Measurements from ENCODE around the gene ACACA.

The ACACA gene

GRCh38 chr17:37388266-37388665, 18.4 kb downstream of the ACACA start:
- ChIA-PET POLR2A (ENCODE audit: low non-redundant PET) (no interaction called here), CTCF (interaction anchor here (0.6 to 1.6 kb wide), 2 partner anchors 13 to 15 kb away, joined by 4 to 8 read pairs; partner anchors contain the start of gene C17orf78)
- no peak for DNase-seq (ENCODE audit: low spot score)
- TF ChIP-seq CTCF (conservative IDR thresholded peaks at IDR 0.05; ENCODE audit: low read depth), result no peak
- H3K27ac ChIP-seq, result no peak overlapping the region

- CTCF ChIA-PET, result interaction anchor here (0.6 kb wide), 1 partner anchor 42 kb away, joined by 4 read pairs; no protein-coding TSS in a partner anchor
- POLR2A ChIA-PET (ENCODE audit: low non-redundant PET), result no interaction called here
- H3K27ac ChIP-seq, result no peak overlapping the region
- TF ChIP-seq CTCF (conservative IDR thresholded peaks at IDR 0.05; ENCODE audit: low read depth), result no peak
- DNase-seq (ENCODE audit: low spot score), result no peak
Measured at GRCh38 chr17:37386462-37386861, 20.2 kb downstream of the ACACA start.

GRCh38 chr17:37385474-37385990, 21.1 kb downstream of the ACACA start:
- ChIA-PET POLR2A (ENCODE audit: low non-redundant PET) (no interaction called here), CTCF (interaction anchor here (0.6 kb wide), 1 partner anchor 1575 kb away, joined by 4 read pairs; no protein-coding TSS in a partner anchor)
- DNase-seq (ENCODE audit: low spot score), result no peak
- no peak overlapping the region for H3K27ac ChIP-seq
- no peak for TF ChIP-seq CTCF (conservative IDR thresholded peaks at IDR 0.05; ENCODE audit: low read depth)

- no peak for TF ChIP-seq CTCF (conservative IDR thresholded peaks at IDR 0.05; ENCODE audit: low read depth)
- CTCF ChIA-PET, result no interaction called here
- POLR2A ChIA-PET (ENCODE audit: low non-redundant PET), result no interaction called here
- no peak overlapping the region for H3K27ac ChIP-seq
- no peak for DNase-seq (ENCODE audit: low spot score)
Measured at GRCh38 chr17:37384560-37385149, 22.0 kb downstream of the ACACA start.

- no peak overlapping the region for H3K27ac ChIP-seq
- no peak for TF ChIP-seq CTCF (conservative IDR thresholded peaks at IDR 0.05; ENCODE audit: low read depth)
- no peak for DNase-seq (ENCODE audit: low spot score)
- POLR2A ChIA-PET (ENCODE audit: low non-redundant PET), result no interaction called here
- CTCF ChIA-PET, result interaction anchor here (0.6 kb wide), 1 partner anchor 13 kb away, joined by 3 read pairs; no protein-coding TSS in a partner anchor
Measured at GRCh38 chr17:37382056-37382455, 24.6 kb downstream of the ACACA start.

- H3K27ac ChIP-seq, result no peak within 1 kb of the TSS
- no peak for TF ChIP-seq CTCF (conservative IDR thresholded peaks at IDR 0.05; ENCODE audit: low read depth)
- ChIA-PET CTCF (interaction anchor here (0.6 to 0.7 kb wide), 2 partner anchors 12 to 13 kb away, joined by 3 to 4 read pairs; no protein-coding TSS in a partner anchor), POLR2A (ENCODE audit: low non-redundant PET) (no interaction called here)
- no peak for DNase-seq (ENCODE audit: low spot score)
Measured at GRCh38 chr17:37375706-37376105, 30.9 kb downstream of the ACACA start, which contains the start of gene C17orf78. Gene C17orf78 (plus strand): TSS chr17:37375985. CDS start chr17:37376093, 108 bp downstream.
